Measurements from ENCODE around the gene NSRP1.
A peak's percentile ranks its signal among the peaks of the same experiment; 100 is the strongest.
"Not testable (repeated sequence)": the region's sequence is repeated elsewhere in the genome, so short reads cannot be mapped to it uniquely, and the experiment has no call there.

Gene NSRP1

DNA sequence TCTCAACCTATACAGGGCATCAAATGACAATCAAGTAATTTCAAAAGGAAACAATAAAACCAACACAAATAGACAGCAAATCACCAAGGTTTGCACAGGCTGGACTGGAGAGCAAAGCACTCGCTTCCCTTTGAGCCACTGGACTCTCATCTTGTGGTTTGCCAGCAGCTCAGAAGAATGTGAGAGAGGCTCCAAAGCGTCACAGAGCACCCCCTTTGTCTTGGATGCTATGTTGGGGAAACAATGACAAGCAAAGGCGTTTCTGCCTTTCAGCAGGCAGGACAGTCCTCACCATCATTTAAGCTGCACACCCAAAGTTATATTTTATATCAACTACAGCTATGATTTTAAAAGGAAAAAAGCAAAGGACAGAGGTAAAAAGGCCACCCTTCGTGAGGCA is 105.6 kb downstream of the NSRP1 start:
- no peak for DNase-seq

DNA sequence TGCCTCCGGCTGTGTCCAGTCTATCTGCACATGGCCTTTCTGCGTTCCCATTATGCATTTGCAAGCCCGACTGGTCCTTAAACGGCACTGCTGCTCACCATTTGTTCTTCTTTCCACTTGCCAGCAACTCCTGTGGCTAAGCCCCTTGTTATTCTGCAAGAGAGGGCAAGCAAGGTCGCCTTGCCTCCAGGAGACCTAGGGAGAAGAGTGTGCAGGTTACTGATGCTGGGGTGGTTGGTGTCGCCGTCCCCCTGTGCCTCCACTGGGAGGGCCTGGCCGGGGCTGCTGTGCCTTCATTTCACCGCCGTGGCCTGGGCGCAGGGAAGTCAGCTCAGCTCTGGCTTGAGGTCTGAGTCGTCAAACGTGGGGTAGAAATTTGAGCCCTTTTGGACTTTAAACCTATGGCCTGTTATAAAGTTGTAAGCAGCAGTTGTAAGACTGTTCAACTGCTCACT is 106.1 kb downstream of the NSRP1 start:
- no peak for DNase-seq

DNA sequence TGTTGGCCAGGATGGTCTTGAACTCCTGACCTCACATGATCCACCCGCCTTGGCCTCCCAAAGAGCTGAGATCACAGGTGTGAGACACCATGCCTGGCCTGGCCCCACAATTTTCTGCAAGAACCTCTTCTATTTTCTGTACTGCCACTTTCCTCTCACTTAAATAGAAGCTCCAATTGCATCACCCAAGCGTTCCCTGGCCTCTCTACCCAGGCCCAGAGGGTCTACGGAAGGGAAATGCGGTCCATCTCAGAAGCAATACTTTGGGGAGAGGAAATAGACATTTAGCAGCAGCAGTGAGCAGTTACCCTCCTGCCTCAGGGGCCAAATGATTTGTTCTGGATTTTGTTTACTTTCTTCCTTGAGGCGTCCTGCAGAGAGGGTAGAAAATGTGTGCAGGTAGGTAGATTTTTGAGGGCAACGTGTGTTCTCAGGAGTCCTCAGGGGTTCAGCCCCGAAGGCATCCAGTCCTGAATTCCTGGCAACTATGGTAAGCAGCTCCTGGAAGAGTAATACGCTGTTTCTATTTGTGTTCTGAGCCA is 107.9 kb downstream of the NSRP1 start:
- no peak for DNase-seq

DNA sequence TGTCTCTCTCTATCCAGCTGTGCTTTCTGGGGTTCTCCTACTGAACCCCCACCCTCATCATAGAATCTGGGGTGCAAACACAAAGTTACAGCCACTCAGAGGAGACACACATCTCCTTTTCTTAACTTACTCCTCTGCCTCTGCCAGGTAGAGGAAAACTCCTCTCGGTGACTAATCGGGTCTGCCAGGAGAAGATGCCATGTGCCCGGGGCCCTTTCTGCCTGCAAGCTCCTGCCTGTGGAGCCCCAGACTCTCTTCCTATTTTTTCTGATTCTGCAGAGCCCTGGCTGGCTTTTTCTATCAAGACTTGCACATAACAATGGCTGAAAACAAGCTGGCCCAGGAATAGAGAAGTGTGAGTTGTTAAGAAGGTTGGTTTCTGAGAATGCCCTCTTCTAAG is 108.5 kb downstream of the NSRP1 start:
- DNase-seq: no peak

DNA sequence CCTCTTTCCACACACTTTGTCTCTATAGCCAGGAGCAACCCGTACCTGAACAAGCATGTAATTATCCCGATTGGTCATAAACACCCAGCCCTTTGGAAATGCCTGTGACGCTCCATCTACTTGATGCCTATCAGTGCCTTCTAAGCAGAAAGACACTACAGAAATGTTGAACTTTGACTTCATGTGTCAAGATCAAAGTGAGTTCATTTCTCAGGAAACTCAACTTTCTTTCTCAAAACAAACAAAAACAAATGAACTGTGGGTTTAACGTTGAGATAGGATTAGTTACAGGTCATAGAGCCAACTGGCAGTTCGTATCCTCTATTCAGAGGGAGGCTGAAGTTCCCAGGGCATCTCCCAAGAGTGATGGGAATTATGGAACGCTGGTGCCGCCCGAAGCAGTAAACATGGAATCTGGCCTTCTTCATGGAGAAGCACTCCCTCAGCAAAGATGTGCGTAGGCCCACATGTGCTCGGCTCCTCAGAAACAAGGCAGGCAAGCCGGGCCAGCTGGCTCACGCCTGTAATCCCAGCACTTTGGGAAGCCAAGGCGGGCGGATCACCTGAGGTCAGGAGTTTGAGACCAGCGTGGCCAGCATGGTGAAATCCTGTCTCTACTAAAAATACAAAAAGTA is 109.4 kb downstream of the NSRP1 start:
- no peak for DNase-seq

DNA sequence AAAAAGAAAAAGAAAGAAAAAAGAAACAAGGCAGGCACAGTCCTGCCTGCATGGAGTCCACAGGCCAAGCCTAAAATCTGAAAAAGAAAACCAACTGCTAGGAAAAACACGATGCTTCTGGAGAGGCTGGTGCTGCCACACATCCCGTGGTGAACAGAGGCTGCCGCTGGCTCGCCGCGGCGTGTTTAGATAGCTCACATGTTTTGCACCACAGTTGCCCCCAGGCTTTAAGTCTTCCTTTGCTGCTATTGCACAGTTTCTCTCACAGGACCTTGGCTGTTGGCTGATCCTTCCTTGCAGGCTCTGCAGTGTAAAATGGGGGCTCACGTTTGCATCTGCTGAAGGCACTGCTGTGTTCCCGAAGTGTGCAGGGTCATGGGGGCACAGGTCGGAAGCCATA is 110.3 kb downstream of the NSRP1 start:
- no peak for DNase-seq

DNA sequence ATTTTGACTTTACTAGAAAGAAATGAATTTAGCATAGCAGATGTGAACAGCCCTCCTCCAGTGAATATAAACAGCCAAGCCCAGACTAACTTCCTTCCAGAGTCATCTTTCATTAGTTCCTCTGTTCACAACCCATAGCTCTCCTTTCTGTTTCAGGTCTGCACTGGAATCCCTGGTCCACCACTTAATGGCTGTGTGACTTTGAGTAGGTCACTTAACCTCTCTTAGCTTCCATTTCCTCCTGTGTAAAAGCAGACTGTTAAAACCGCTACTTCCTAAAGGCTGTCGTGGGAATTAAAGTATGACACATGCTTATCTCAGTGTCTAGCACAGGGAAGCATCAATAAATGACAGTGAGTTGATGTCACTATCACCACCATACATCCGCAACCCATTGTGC is 111.4 kb downstream of the NSRP1 start:
- DNase-seq: no peak

DNA sequence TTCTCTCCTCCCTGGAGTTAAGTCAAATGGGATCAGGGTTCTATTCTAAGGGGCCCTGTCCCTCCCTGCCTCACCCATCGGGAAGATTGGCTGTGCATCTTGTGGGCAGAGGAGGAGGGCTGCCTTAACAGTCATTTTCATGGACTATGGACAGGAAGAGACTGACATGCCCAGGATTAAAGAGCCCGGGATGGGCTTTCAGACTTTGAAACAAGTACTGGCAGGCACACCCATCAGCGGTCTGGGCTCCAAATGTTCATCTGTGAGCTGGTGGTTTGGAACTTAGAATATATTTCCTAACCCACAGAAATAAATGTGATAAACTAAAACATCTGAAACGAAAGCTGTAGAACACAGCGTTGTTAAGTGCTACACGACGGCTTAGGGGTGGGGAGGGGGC is 112.4 kb downstream of the NSRP1 start:
- DNase-seq: no peak

DNA sequence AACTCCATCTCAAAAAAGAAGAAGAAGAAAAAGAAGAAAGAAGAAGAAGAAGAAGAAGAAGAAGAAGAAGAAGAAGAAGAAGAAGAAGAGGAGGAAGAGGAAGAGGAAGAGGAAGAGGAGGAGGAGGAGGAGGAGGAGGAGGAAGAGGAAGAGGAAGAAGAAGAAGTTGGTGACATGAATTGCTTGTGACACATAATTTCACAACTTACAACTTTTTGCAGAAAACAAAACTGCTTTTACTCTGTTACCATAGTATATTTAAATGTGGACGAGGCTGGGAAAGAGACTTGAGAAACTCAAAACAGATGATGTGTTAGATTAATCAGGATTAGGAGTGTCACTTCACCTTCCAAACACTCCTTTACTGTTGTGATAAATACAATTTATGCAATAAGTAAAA is 113.4 kb downstream of the NSRP1 start:
- DNase-seq: not testable (repeated sequence)

DNA sequence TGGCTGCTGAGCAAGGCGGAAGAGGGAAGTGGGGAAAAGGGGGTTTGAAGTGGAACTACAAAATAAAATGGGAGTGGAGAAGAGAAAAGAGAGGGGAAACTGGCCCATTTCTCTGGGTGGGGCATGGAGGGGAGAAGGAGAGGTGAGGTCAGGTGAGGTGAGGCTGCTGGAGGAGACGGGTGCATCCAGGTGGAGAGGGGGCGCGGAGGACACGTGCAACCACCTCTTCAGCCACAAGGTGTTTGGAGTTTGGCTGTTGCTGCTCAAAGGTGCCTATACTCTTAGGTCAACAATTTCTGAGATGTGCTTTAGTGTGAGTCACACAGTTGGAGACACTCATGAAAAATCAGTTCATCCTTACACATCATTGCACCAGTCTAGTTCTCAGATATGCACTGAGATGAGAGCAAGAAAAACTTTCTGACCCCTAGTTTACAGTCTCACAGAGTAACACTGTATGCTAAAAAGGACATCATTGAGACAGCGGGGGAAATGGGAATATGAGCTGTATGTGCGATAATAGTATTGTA is 114.0 kb downstream of the NSRP1 start:
- no peak for DNase-seq

DNA sequence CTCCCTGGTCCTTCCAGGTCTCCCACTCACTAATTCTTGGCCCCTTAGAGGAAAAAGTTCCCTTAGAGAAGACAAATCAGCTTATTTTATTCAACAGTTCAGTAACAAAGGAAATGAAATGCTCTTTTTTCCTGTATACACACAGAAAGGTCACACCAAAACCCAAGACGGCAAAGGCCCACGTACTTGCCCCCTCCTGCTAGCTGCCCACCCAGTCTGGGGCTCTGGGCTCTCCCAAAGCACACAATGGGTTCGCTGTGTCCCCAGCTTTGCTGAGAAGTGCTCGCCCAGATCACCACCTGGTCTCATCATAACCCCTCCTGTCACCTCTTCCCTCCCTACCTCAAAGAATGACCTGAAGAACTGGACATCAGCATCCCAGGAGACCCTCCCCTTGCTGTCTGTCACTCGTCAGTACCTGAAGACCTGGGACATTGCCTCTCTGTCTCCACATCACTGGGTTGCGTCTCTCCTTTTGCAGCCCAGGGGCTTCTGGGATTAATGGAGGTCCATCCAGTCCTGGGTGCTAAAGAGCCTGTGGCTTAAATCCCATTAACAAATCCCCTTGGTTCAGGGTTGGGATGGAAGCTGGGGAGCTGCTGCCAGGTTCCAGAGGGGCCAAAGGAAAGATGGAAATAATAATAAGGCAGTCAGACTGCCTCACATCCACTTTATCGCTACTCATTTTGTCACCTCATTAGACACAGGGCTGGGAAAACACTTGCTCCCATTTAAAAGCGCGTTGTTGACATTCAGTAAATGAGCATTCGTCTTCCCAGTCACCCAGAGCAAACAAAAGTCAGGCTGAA is 115.6 kb downstream of the NSRP1 start:
- DNase-seq: no peak

DNA sequence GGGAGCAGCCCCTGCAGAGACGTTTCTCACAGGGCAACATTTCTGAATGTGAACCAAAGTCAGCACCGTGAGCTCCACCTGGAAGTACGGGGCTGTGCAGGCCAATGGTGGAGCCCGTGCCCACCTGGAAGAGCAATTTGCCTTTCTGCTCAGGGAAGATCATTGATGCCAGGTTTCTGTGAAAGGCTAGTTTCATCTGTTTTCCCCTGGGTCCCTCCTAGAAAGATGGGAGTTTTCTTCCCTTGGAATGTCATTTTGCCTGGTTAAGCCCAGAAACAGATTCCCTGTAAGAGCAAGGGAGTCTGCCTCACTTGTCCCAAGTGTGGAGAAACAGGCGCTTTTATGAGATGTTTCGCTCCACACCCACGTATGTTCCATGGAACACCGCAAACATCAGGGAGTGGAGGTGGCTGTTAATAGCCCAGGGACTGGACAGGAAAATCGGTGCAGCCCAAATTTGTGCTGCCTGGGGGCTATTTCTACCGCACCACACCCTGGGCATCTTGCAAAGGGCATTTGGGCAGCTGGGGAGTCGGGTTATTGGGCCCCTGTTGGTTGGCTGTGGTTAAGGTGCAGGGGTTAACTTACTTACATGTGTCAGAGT is 116.3 kb downstream of the NSRP1 start:
- DNase-seq: no peak

DNA sequence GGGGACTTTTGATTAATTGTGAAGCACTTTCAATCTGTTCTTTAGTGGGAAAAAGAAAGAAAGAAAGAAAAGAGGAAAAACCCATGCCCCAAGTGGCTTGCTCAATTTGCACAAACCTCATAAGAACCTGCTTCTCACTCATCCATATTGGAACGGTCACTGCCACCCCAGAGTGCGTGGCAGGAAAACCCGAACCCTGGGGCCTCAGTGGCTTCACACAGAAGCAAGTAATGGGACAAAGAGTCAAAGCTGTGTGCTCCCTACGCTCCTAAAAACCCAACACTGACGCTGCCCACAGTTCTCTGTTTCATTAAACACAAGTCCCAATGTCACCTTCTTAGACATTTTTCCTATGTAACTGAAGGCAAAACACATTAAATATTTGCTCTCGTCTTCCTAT is 117.7 kb downstream of the NSRP1 start:
- DNase-seq: no peak

DNA sequence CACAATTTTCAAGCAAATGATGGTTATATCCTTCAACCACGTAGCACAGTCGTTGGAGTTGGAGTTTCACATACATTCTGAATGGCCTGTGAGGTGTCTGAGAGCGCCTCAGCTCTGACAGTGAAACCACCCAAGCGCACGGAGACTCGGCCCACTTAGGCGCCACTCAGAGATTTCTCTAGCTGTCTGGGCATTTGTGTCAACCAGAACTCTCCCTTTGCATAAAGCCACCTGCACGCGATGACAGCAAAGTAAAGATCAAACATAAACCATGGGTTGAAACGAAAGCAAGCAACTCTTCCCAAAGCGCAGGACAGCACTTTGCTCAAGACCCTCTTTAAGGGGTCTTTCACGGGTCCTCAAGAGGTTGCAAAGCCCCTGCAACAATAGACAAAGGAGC is 118.3 kb downstream of the NSRP1 start:
- no peak for DNase-seq

DNA sequence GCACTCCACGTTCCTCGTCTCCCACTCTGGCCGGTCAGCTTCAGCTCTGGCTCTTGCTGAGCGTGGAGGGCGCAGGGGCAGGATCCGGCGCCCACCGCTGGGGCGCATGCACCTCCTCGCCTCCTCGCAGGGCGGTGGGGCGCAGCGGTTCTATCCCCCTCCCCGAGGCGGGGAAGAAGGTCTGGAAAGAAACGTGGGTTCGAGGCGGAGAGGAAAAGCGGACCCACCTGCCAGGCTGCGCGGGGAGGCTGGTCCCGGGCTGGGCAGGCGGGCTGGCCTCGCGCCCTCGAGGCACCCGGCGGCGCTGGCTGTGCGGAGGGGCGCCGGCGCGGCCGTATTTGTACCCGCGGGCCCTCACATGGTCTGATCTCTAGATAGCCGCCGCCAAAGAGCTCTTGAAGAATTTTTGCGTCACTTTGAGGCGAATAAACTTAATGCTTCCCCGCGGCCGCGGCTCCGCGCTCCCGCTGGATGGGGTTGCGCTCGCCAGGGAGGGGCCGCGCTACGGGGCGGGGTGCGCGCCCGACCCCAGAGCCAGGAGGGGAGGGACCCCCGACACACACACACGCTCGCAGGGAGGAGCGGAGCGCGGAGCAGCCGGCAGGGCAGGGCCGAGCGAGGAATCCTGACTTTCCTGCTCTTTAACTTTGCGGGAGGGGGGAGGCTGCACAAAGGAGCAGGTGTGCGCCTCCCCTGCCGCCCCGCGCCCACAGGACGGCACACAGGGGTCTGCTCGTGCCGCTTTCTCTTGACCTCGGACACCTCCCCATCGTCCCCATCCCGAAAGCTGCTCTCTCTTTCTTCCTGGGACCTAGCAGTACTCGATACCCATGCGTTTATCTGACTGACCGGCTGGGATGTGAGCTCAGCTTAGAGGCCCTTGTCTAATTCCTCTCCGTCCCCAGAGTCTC is 119.0 kb downstream of the NSRP1 start, which contains the start of gene SLC6A4:
SLC6A4 (minus strand) TSS at position 312 of the 911 bp plus-strand sequence. CDS start 13,739 bp downstream, outside the sequence.
- DNase-seq: peak; percentile 71

All from right kidney (tissue), 1 donor.